Ovary (tissue), 3 donors: ENCODE results near the gene FTO.

Experiments
- EP300 ChIP-seq: sonication (generic); formaldehyde crosslinking; IDR thresholded peaks from one replicate; pipeline ENCODE4 v1.6.1; 2017; ENCODE audit warnings: antibody characterized with exemption
- TF ChIP-seq, protein P1 (sequence below), 3 donors: fragments of 450-650 bp in 2 of 3; fragments of 200-600 bp in 1 of 3; IDR thresholded peaks; one replicate each; pipeline versions ENCODE4 v1.5.1 to v1.8.0; 2016 to 2022; ENCODE audit warnings: antibody characterized with exemption in 3 of 3, mild to moderate bottlenecking in 1 of 3
- donor health status: DM: no; HTN: no; CAD: no.

DNA sequence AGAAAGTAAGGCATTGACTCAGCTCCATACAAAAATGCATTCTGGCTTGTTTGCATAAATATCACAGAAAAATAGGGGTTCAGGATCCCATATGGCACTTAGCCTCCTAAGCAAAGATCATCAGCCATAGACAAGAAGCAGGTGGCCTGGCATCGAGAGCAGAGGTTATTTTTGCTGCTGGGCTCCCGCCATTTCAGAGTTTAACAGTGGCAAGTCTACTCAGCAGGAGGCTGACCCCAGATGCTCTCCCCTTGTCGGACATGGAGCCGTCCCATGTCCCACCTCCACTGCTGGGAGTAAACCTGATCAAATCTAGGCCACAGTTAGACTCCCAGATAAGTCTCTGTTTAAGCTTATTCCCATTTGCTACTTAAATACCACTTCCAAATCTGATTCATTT, 269.1 kb downstream of the FTO start:
- TF ChIP-seq, protein P1, sequence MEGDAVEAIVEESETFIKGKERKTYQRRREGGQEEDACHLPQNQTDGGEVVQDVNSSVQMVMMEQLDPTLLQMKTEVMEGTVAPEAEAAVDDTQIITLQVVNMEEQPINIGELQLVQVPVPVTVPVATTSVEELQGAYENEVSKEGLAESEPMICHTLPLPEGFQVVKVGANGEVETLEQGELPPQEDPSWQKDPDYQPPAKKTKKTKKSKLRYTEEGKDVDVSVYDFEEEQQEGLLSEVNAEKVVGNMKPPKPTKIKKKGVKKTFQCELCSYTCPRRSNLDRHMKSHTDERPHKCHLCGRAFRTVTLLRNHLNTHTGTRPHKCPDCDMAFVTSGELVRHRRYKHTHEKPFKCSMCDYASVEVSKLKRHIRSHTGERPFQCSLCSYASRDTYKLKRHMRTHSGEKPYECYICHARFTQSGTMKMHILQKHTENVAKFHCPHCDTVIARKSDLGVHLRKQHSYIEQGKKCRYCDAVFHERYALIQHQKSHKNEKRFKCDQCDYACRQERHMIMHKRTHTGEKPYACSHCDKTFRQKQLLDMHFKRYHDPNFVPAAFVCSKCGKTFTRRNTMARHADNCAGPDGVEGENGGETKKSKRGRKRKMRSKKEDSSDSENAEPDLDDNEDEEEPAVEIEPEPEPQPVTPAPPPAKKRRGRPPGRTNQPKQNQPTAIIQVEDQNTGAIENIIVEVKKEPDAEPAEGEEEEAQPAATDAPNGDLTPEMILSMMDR (IDR thresholded peaks at IDR 0.05): no peak
- no peak for TF ChIP-seq EP300
